ENCODE measurements around the gene AGO3.

GRCh38 chr1:35923791-35924221, 7.1 kb upstream of the AGO3 start:
- TF ChIP-seq CTCF (IDR thresholded peaks at IDR 0.05 in 2 of 3, conservative IDR thresholded peaks at IDR 0.05 in 1 of 3; ENCODE audit: borderline replicate concordance in 1 of 3, insufficient read depth in 1 of 3, low read depth in 2 of 3, low read length in 2 of 3) (no peak), EZH2 (IDR thresholded peaks at IDR 0.05) (no peak), POLR2A (IDR thresholded peaks at IDR 0.05; ENCODE audit: borderline replicate concordance, extremely low read depth, insufficient read depth, insufficient read length) (no peak), FOSL1 (IDR thresholded peaks at IDR 0.05; ENCODE audit: low read depth) (no peak), ZFX (IDR thresholded peaks at IDR 0.05) (no peak), ELF1 (IDR thresholded peaks at IDR 0.05; ENCODE audit: borderline replicate concordance, low read depth) (no peak), JUND (IDR thresholded peaks at IDR 0.05) (no peak), SP1 (IDR thresholded peaks at IDR 0.05; ENCODE audit: low read depth) (no peak)

All from HCT116 (cell line).